GM12875 (cell line): Measurements from ENCODE around the gene GTF2H4.
A peak's percentile ranks its signal among the peaks of the same experiment; 100 is the strongest.

Source experiments
- H3K4me3 ChIP-seq: one replicate; pipeline ENCODE4 v1.5.1; 2011; ENCODE audit warnings: low read depth, low read length, control low read depth
- TF ChIP-seq, protein P1 (sequence below): IDR thresholded peaks from 2 replicates; pipeline ENCODE4 v1.5.1; 2011; ENCODE audit warnings: low read depth, mild to moderate bottlenecking, control low read depth, inconsistent platforms, low read length, moderate library complexity, borderline replicate concordance; ENCODE audit not compliant: insufficient read depth

GTF2H4 gene

DNA sequence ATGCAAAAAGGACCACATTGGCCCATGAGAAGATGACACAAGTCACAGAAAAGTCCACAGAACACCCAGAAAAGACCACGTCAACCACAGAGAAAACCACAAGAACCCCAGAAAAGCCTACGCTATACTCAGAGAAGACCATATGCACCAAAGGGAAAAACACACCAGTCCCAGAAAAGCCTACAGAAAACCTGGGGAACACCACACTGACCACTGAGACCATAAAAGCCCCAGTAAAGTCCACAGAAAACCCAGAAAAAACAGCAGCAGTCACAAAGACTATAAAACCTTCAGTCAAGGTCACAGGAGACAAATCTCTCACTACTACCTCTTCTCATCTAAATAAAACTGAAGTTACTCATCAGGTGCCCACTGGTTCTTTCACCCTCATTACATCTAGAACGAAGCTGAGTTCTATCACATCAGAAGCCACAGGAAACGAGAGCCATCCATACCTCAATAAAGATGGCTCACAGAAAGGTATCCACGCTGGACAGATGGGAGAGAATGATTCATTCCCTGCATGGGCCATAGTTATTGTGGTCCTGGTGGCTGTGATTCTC is 44.0 kb downstream of the GTF2H4 start:
- TF ChIP-seq, protein P1, sequence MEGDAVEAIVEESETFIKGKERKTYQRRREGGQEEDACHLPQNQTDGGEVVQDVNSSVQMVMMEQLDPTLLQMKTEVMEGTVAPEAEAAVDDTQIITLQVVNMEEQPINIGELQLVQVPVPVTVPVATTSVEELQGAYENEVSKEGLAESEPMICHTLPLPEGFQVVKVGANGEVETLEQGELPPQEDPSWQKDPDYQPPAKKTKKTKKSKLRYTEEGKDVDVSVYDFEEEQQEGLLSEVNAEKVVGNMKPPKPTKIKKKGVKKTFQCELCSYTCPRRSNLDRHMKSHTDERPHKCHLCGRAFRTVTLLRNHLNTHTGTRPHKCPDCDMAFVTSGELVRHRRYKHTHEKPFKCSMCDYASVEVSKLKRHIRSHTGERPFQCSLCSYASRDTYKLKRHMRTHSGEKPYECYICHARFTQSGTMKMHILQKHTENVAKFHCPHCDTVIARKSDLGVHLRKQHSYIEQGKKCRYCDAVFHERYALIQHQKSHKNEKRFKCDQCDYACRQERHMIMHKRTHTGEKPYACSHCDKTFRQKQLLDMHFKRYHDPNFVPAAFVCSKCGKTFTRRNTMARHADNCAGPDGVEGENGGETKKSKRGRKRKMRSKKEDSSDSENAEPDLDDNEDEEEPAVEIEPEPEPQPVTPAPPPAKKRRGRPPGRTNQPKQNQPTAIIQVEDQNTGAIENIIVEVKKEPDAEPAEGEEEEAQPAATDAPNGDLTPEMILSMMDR, result no peak
- H3K4me3 ChIP-seq, result no peak overlapping the region

DNA sequence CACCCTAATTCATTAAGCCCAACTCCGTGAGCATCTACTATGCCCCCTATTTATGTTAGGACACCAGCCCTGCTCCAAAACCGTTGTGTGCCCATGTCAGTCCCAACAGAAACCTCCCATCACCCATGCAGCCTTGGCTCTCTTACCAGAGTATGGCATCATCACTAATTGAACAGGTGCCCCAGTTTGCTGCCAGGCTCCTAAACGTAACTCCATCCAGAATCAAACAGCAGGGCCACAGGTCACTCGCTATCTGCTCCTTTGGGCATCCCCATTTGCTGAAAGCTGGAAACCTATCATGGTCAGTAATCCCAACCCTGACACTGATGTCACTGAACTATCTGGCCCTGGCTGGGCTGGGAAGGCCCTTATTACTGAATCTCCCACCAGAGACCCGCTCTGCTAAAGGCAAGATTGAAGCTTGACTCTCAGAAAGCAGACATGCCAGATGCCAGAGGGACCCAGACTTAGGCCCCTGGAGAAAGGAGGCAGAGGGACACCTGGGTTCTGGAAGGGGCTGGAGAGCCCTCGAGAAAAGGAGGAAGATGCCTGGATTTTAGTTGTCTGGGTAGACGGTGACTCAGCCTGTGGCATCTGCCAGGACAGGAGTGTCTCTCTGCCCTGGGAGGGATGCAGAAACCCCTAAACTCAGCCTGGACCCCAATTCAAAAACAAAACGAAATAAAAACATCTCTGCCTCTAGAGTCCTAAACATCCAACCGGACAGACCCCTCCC is 46.8 kb downstream of the GTF2H4 start:
- TF ChIP-seq, protein P1, result no peak
- H3K4me3 ChIP-seq, result peak overlapping the region; percentile 45

DNA sequence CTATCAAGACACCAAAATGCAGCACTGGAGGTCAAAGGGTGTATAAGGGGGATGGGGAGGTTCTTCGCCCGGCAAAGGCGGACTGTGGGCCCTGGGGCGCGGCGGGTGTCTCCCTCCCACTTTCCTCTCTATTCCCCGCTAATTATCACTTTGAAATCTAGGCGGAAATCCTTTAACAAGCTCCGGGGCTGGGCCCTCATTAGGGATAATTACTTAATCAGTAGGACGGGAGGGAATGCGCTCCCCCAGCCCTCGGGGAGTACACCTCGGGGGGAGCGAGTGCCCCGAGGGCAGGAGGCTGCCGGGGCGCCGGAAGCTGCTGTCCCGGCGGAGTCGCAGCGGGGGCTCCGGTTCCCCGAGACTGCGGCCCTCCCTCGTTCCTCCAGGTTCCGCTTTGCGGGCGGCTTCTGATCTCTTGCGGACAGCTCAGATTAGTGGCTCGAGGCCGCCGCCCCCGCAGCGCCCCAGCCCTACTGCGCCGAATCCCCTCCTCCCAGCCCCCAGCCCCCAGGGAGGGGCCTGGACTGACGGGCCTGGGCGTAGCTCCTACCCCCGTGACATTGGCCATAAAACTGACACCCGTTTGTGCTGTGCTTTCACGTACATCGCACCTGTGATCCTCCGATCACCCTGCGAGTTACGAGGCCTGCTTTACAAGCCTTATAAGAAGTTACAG is 47.5 kb downstream of the GTF2H4 start:
- H3K4me3 ChIP-seq, result peak overlapping the region; percentile 45
- TF ChIP-seq, protein P1, result no peak

DNA sequence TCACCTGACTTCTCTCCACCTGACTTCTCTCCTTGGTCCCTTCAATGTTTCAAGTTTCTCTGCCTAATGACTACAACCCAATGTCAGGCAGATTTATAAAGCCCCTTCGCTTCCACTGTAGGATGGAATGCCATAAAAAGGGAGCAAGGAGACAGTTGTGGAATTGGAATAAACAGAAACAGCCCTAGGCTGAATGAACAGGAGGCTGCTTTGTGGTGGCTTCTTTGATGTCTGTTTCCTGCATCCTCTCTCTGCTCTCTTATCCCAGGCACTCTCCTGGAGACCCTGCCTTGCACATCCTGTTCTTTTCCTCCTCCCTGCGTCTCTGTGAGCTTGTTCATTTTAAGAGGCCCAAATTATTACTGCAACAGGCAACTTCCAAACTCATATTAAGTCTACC is 49.7 kb downstream of the GTF2H4 start:
- TF ChIP-seq, protein P1, result no peak
- no peak overlapping the region for H3K4me3 ChIP-seq

DNA sequence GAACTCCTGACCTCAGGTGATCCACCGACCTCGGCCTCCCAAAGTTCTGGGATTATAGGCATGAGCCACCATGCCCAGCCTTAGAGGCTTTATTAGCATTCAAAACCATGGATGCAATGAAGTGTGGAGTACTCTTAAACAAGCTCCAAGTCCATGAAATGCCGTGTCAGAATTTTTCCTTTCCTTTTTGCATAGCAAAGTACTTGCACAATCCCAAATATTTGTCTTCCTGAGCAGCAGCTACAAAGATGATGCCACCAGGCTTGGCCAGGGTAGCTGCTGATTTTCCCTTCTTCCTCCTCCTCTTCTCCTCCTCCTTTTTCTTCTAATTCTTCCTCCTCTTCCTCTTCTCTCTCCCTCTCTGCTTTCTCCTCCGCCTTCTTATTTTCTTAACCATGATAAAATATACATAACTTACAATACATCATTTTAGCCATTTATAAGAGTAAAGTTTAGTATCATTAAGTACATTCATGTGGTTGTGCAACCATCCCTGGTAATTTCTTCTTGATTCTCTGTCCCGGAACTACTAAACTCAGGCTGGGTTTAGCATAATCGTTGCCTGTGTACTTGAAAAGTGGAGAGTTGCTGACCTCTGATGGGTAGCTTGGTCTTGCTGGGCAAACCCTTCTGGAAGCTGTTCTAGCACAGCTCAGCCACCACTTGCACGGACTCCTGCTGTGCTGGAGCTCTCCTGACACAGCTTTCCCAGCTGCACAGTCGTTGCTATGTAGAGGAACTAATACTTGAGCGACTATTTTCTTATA is 53.1 kb downstream of the GTF2H4 start:
- no peak overlapping the region for H3K4me3 ChIP-seq
- TF ChIP-seq, protein P1, result no peak

DNA sequence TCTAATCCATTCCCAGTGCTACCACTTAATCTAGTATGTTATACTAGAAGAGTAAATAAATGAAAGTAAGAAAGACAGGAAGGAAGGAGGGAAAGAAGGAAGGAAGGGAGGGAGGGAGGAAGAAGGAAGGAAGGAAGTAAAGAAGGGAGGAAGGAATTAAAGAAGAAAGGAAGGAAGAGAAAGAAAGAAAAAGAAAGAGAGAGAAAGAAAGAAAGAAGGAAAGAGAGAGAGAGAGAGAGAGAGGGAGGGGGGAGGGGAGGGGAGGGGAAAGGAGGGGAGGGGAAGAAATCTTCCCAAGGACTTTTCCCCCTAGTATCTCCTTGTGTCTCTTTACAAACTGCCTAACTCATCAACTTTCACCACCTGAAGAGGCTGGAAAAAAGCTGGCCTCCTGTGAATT is 54.7 kb downstream of the GTF2H4 start:
- TF ChIP-seq, protein P1, result no peak
- no peak overlapping the region for H3K4me3 ChIP-seq
